ENCODE results near the gene SPCS1.
"Not testable (repeated sequence)": the region's sequence is repeated elsewhere in the genome, so short reads cannot be mapped to it uniquely, and the experiment has no call there.

Gene SPCS1

DNA sequence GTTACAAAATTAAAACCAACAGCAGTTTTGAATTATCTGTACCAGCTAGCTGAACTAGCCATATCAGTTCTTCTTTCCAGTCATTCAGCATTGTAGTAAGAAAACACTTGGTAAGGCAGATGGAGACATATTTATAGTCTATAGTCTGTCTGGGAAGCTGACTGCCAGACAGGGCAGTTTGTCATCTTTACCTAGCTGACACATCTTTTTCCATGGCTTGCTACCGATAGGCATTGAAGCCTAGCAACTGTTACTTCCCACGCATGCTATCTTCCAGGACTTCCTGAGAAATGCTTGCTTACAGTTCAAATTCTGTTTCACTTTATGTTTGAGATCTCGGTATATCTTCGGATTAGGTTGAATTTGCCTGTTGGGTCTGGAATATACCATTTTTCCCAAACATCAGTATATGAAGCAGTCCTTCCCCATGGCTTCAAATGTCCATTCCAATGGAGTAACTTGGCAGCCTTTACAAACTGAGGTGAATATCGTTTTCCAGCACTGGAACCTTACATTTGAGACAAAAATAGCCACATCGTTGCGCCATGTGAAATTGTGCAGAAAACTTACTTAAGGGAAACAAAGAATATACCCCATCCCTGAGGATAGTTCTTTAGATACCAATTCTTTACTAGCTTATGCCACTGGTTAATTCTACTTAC, 11.2 kb upstream of the SPCS1 start:
- no peak for DNase-seq (ENCODE audit: low read depth, low spot score)

DNA sequence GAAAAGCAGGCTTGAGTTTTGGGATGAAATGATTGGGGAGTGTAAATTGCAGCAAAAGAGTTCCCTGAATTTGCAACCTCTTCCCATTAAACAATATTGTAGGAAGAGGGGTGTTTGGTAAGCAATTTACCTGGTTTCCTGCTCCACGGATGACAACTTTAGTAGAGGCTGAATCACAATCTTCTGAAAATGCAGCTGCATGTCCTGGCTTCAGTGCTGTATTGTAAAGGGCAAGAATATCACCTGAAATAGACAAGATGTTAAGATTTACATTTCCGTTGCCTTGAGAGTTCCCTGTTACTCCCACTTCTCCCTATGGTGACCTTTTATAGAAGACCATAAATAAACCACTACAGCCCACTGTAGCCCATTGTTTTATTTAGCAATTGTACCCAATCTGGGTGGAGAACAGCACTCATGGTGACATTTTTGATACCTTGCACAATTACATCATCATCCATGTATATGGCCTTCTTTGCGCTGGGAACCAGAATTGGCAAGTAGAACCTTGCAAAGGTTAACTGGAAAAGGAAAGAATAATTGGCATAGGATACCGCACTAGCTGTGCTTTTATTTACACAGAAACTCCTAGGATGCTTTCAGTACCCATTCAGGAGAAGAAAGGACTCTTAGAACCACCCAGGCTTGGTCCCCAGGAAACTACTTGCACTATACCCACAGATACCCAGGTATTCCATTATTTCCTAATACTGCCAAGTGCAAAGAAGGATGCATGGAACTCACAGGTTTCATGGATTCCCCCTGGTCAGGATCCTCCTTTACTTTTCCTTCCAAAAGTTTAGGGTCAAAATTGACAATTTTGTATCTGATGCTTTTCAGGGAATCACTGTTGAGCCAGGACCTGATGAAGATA, 9.9 kb upstream of the SPCS1 start:
- no peak for DNase-seq (ENCODE audit: low read depth, low spot score)

GRCh38 chr3:52696830-52697631, 8.9 kb upstream of the SPCS1 start:
- no peak for DNase-seq (ENCODE audit: low read depth, low spot score)

DNA sequence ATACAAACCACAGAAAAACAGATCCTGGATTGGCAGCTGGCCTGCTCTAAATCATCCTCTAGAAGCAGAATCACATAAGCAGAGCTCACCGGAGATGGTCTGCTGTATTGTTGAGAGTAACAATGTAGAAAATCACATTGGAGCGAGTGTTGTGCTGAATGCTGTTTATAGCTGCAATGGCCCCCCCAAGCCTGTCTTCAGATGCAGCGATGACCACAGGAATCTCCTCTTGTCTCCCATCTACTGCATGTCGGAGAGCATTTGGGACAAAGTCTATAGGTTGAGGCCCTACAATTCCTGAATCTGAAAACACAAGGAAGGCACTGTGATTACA, 8.3 kb upstream of the SPCS1 start:
- no peak for DNase-seq (ENCODE audit: low read depth, low spot score)

DNA sequence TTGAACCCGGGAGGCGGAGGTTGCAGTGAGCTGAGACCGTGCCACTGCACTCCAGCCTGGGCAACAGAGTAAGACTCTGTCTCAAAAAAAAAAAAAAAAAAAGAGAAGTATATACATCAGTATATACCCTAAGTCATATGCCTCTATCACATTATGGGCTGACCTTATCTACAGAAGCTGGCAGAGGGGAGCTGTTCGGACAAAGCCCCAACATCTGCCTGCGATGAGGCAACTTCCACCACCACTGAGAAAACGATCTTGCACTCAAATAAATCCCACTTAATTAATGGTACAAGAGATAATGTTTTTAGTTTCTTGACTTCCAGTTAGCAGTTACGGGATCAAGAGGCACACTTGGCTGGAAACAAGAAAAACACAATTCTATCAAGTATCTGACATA, 2.6 kb upstream of the SPCS1 start:
- DNase-seq (ENCODE audit: low read depth, low spot score), result no peak

GRCh38 chr3:52704611-52705437, 1.1 kb upstream of the SPCS1 start:
- DNase-seq (ENCODE audit: low read depth, low spot score), result no peak

DNA sequence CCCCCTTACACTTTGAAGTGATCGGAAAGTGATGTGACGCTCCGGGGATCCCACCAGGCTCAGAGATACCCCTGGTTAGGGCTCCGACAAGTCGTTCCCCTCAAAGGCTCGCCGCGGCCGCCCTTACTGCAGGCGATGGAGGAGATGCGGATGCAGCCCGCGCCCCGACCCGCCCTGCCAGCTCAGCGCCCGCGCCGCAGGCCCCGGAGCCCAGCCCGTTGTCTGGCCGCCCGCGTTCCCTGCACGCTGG, 543 bp upstream of the SPCS1 start:
- no peak for DNase-seq (ENCODE audit: low read depth, low spot score)

DNA sequence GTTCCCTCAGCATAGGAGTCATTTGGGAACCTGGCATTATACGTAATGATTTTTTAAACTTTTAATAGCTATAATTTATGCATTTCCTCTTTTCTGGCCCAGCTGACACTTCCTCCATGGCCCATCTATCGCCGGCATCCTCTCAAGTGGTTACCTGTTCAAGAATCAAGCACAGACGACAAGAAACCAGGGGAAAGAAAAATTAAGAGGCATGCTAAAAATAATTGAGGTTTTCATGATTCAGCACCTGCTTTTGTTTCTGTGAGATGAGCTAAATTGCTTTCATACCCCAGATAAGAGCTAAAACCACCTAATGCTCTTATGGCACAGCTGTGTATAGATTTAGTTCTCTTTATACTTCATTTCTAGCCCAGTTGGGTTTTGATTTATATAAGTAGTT, 1.7 kb downstream of the SPCS1 start:
- DNase-seq (ENCODE audit: low read depth, low spot score), result no peak

GRCh38 chr3:52710512-52710911, 4.6 kb downstream of the SPCS1 start:
- no peak for DNase-seq (ENCODE audit: low read depth, low spot score)

GRCh38 chr3:52712291-52713212, 6.6 kb downstream of the SPCS1 start:
- no peak for DNase-seq (ENCODE audit: low read depth, low spot score)

DNA sequence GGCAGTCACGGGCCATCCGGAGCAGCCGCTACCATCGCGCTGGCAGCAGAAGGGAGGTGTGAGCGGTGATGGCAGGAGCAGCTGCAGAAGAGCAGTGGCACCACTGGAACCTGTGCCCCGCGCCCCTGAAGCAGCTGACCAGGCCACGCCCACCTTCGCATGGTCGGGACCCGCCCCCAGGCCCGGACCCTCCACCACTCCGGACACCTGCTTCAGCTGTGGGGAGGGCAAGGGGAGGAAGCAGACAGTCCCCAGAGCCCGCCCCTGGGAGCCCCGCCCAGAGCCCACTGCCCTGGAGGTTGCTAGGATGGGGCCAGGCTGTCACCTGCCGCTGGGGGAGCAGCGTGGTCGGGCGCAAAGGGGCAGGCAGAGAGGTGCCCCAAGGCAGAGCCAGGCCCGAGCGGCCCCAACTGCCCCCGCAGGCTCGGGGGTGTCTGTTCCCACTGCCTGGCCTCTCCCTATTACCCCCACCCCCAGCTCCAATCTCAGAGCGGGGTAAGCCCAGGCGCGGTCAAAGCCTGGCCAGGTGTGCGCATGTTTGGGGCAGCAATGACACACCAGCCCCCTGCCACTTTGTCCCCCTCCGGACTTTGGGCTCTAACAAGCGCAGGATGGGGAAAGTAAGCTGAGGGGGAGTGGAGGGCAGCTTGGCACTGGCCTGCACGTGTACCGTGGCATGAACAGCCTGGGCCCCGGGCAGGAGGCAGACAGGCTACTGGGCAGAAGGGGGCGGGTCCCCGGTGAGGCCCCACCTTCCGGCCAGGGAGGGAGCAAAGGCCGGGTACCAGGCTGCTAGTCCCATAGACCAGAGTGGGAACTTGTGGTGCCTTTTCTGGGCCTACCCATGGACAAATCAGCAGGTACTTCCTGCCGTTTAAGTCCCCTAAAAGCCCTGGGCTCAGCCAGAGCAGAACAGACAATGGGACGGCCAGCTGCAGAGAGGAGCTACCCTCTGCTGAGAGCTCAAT, 8.7 kb downstream of the SPCS1 start:
- DNase-seq (ENCODE audit: low read depth, low spot score), result no peak

GRCh38 chr3:52715714-52716305, 9.9 kb downstream of the SPCS1 start:
- no peak for DNase-seq (ENCODE audit: low read depth, low spot score)

GRCh38 chr3:52719618-52720017, 13.7 kb downstream of the SPCS1 start:
- no peak for DNase-seq (ENCODE audit: low read depth, low spot score)

DNA sequence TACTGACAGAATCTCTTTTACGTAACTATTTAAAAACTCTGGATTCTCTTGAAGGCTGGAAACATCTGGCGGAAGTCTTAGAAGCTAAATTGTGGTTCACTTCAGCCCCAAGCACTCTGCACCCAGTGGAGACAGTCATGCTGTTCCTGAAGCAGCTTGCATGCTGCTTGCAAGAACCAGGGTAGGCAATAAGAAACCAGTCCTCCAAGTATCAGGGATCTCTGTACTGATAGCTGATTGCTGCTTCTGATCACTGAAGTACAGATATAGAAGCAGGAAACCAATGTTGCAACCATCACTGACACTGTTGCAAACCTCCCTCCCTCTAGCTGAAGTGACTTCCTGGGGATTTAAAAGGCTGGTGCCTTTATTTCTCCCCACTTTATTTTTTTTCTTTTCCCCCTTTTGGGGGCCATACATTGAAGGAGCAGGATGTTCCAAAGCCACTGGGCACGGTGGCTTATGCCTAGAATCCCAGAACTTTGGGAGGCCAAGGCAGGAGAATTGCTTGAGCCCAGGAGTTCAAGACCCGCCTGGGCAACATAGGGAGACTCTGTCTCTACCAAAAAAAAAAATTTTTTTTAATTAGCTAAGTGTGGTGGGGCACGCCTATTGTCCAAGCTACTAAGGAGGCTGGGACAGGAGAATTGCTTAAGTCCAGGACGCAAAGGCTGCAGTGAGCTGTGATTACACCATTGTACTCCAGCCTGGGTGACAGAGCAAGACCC, 15.3 kb downstream of the SPCS1 start:
- no peak for DNase-seq (ENCODE audit: low read depth, low spot score)

DNA sequence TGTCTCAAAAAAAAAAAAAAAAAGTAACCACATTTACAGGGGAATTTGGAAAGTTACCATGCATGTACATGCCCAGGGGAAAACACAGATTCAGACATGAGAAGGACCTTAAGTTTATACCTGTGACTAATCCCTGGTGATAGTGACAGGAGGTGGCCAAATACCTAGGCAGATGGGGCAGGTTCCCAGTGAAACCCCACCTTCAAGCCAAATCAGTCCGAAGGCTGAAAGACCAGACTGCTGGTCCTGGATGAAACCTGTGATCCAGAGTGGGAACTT, 15.8 kb downstream of the SPCS1 start:
- DNase-seq (ENCODE audit: low read depth, low spot score), result no peak

DNA sequence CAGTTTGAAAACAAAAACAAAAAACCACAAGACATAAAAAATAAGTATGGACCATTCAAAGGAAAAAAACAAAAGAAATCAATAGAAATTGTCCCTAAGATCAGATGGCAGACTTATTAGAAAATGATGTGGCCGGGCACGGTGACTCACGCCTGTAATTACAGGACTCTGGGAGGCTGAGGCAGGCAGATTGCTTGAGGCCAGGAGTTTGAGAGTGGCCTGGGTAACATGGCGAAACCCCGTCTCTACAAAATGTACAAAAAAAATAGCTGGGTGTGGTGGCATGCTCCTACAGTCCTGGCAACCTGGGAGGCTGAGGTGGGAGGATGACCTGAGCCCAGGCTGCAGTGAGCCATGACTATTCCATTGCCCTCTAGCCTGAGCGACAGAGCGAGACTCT, 16.6 kb downstream of the SPCS1 start:
- no peak for DNase-seq (ENCODE audit: low read depth, low spot score)

GRCh38 chr3:52723935-52724334, 18.0 kb downstream of the SPCS1 start:
- DNase-seq (ENCODE audit: low read depth, low spot score), result no peak

GRCh38 chr3:52724511-52724910, 18.6 kb downstream of the SPCS1 start:
- DNase-seq (ENCODE audit: low read depth, low spot score), result no peak

GRCh38 chr3:52728753-52729152, 22.8 kb downstream of the SPCS1 start:
- DNase-seq (ENCODE audit: low read depth, low spot score), result not testable (repeated sequence)
